ENCODE data around the gene PRDM11.

The PRDM11 gene

GRCh38 chr11:45144126-45145082 is 2.0 kb upstream of the PRDM11 start:
- Mint-ChIP-seq H3K36me3 (ENCODE audit: low read depth) (no peaks in the 10 kb centered on the region), H3K27me3 (ENCODE audit: low read depth) (peaks cover 54% of the 10 kb centered on the region), H3K4me3 (peak overlapping the region; percentile 94 to 97 (median 95)), H3K27ac (peak overlapping the region in 1 of 3 experiments; percentile 40), H3K9me3 (no peaks in the 10 kb centered on the region), H3K4me1 (peaks cover 43% of the 10 kb centered on the region)
- TF ChIP-seq CTCF (IDR thresholded peaks at IDR 0.05; ENCODE audit: unreplicated experiment in 3 of 3), result no peak

GRCh38 chr11:45145083-45145378 is 1.4 kb upstream of the PRDM11 start:
- H3K4me3 Mint-ChIP-seq, result peak overlapping the region; percentile 94 to 97 (median 95)
- TF ChIP-seq CTCF (IDR thresholded peaks at IDR 0.05; ENCODE audit: unreplicated experiment in 3 of 3), result no peak
- H3K36me3 Mint-ChIP-seq (ENCODE audit: low read depth), result peaks cover 2% of the 10 kb centered on the region
- H3K9me3 Mint-ChIP-seq, result no peaks in the 10 kb centered on the region
- peaks cover 54% of the 10 kb centered on the region for H3K27me3 Mint-ChIP-seq (ENCODE audit: low read depth)
- H3K4me1 Mint-ChIP-seq, result peaks cover 46% of the 10 kb centered on the region
- H3K27ac Mint-ChIP-seq, result peak overlapping the region; percentile 76 to 98 (median 98)

GRCh38 chr11:45145379-45146071 is 914 bp upstream of the PRDM11 start:
- H3K4me1 Mint-ChIP-seq, result peaks cover 51% of the 10 kb centered on the region
- H3K4me3 Mint-ChIP-seq, result peak overlapping the region; percentile 94 to 97 (median 95)
- no peaks in the 10 kb centered on the region for H3K9me3 Mint-ChIP-seq
- peaks cover 4% of the 10 kb centered on the region for H3K36me3 Mint-ChIP-seq (ENCODE audit: low read depth)
- H3K27me3 Mint-ChIP-seq (ENCODE audit: low read depth), result peaks cover 49% of the 10 kb centered on the region
- TF ChIP-seq CTCF (IDR thresholded peaks at IDR 0.05; ENCODE audit: unreplicated experiment in 3 of 3), result no peak
- H3K27ac Mint-ChIP-seq, result peak overlapping the region; percentile 98

- H3K4me3 Mint-ChIP-seq, result peak overlapping the region; percentile 95 to 97 (median 97)
- no peak for TF ChIP-seq CTCF (IDR thresholded peaks at IDR 0.05; ENCODE audit: unreplicated experiment in 3 of 3)
- H3K27me3 Mint-ChIP-seq (ENCODE audit: low read depth), result peaks cover 34% of the 10 kb centered on the region
- peak overlapping the region; percentile 95 to 98 (median 98) for H3K27ac Mint-ChIP-seq
- no peaks in the 10 kb centered on the region for H3K9me3 Mint-ChIP-seq
- H3K36me3 Mint-ChIP-seq (ENCODE audit: low read depth), result peaks cover 4% of the 10 kb centered on the region
- peaks cover 54% of the 10 kb centered on the region for H3K4me1 Mint-ChIP-seq
Measured at GRCh38 chr11:45147017-45147728, 734 bp downstream of the PRDM11 start.

- Mint-ChIP-seq H3K27ac (peak overlapping the region; percentile 95 to 98 (median 98)), H3K9me3 (no peaks in the 10 kb centered on the region), H3K27me3 (ENCODE audit: low read depth) (peaks cover 24% of the 10 kb centered on the region), H3K4me3 (peak overlapping the region; percentile 95 to 97 (median 97)), H3K4me1 (peaks cover 51% of the 10 kb centered on the region), H3K36me3 (ENCODE audit: low read depth) (peaks cover 4% of the 10 kb centered on the region)
- TF ChIP-seq CTCF (IDR thresholded peaks at IDR 0.05; ENCODE audit: unreplicated experiment in 3 of 3), result no peak
Measured at GRCh38 chr11:45147891-45148675, 1.6 kb downstream of the PRDM11 start.
